ENCODE results near the gene LRP8. TPM values are rescaled to one million over a fixed set of nuclear protein-coding genes. Genes with fewer than 3 reads are reported as not detected.

The LRP8 gene
- polyA plus RNA-seq, 1 of the 3 experiments (the other 2 are of a cell fraction) = 19.9 TPM

- TF ChIP-seq USF2 (IDR thresholded peaks at IDR 0.05; ENCODE audit: borderline replicate concordance, low read depth, low read length) = no peak
- no peak for TF ChIP-seq MEF2A (IDR thresholded peaks at IDR 0.05; ENCODE audit: borderline replicate concordance, low read depth)
- TF ChIP-seq FOSL2 (IDR thresholded peaks at IDR 0.05; ENCODE audit: borderline replicate concordance, low read depth) = no peak
These were observed 41.7 kb downstream of the LRP8 start (continued) for GRCh38 chr1:53285969-53286760.

- Histone ChIP-seq H3K27me3 (ENCODE audit: insufficient read depth) (no peaks in the 10 kb centered on the region), H3K27ac (ENCODE audit: low read depth in 2 of 2, low read length in 1 of 2) (no peak overlapping the region), H3K9me3 (no peaks in the 10 kb centered on the region), H3K36me3 (replicated peaks in 1 of 2; ENCODE audit: control insufficient read depth in 1 of 2, insufficient read depth in 2 of 2, low read length in 1 of 2) (peaks cover 0 to 13% of the 10 kb centered on the region in 2 experiments), H2AFZ (ENCODE audit: low read depth) (no peak overlapping the region), H3F3A (replicated peaks; ENCODE audit: insufficient read depth) (no peaks in the 10 kb centered on the region), H3K4me1 (ENCODE audit: control insufficient read depth in 1 of 2, insufficient read depth in 2 of 2, low read depth in 1 of 2, low read length in 1 of 2) (peaks cover 0 to 27% of the 10 kb centered on the region in 2 experiments; a peak in 1 of 4 replicates), H3K9me2 (no peaks in the 10 kb centered on the region), H3K4me3 (ENCODE audit: low read depth in 2 of 2, low read length in 1 of 2) (no peak overlapping the region), H3K9ac (no peak overlapping the region), H3K4me2 (no peak overlapping the region), H3K79me2 (ENCODE audit: insufficient read depth) (no peaks in the 10 kb centered on the region), H4K20me1 (ENCODE audit: insufficient read depth) (no peaks in the 10 kb centered on the region)
- POLR2A ChIA-PET = interaction anchor here (1.0 kb wide), 1 partner anchor 31 kb away, joined by 3 read pairs; no protein-coding TSS in a partner anchor
- CTCF ChIA-PET = interaction anchor here (9.4 kb wide), 1 partner anchor 109 kb away, joined by 81 read pairs; no protein-coding TSS in a partner anchor
- no peak for TF ChIP-seq TAF1 (IDR thresholded peaks at IDR 0.05; ENCODE audit: borderline replicate concordance, low read depth, low read length)
- no peak for TF ChIP-seq POLR2AphosphoS5 (IDR thresholded peaks at IDR 0.05; ENCODE audit: low read depth, low read length)
- no peak for TF ChIP-seq RAD21 (IDR thresholded peaks at IDR 0.05; ENCODE audit: low read length)
- TF ChIP-seq YY1 (IDR thresholded peaks at IDR 0.05; ENCODE audit: low read depth) = no peak
- TF ChIP-seq EZH2phosphoT487 (IDR thresholded peaks at IDR 0.05; ENCODE audit: borderline replicate concordance, low read depth) = no peak
- TF ChIP-seq REST (IDR thresholded peaks at IDR 0.05; ENCODE audit: low read depth, low read length) = no peak
- TF ChIP-seq JUND (IDR thresholded peaks at IDR 0.05) = no peak
- no peak for TF ChIP-seq ELF1 (IDR thresholded peaks at IDR 0.05)
- TF ChIP-seq TCF12 (IDR thresholded peaks at IDR 0.05) = no peak
- no peak for TF ChIP-seq FOSL2 (IDR thresholded peaks at IDR 0.05; ENCODE audit: borderline replicate concordance, low read depth)
- no peak for TF ChIP-seq MEF2A (IDR thresholded peaks at IDR 0.05; ENCODE audit: borderline replicate concordance, low read depth)
- no peak for DNase-seq
- 84% methylated on average over 5 of the region's 5 CpGs for WGBS (ENCODE audit: low lambda C conversion rate)
These were observed 42.3 kb downstream of the LRP8 start for GRCh38 chr1:53285546-53285945.

Data from SK-N-SH (cell line).